ENCODE data around the gene G6PD.

GRCh38 chrX:154506483-154507332, 39.9 kb downstream of the G6PD start:
- TF ChIP-seq CTCF (IDR thresholded peaks at IDR 0.05) (no peak), POLR2A (IDR thresholded peaks at IDR 0.05) (no peak)

Measured in thyroid gland (tissue), 4 donors.